Body of pancreas (tissue), 4 donors: ENCODE measurements around the gene TMEM245.

Experiments used
- CTCF ChIP-seq, 7 experiments: fragments of 450-650 bp in 4 of 7; fragments of 200-600 bp in 3 of 7; sonication (generic) in 3 of 7; IDR thresholded peaks; one replicate each; pipeline ENCODE4 v1.5.1; 2016 to 2019; ENCODE audit warnings: antibody characterized with exemption in 7 of 7
- POLR2A ChIP-seq, 3 donors: fragments of 450-650 bp; IDR thresholded peaks; one replicate each; pipeline ENCODE4 v1.6.1; 2016; ENCODE audit warnings: antibody characterized with exemption in 3 of 3, mild to moderate bottlenecking in 2 of 3

- TF ChIP-seq CTCF (IDR thresholded peaks at IDR 0.05), result no peak
- no peak for TF ChIP-seq POLR2A (IDR thresholded peaks at IDR 0.05)
Measured at GRCh38 chr9:109072821-109073435, 46.8 kb downstream of the TMEM245 start.
